Keratinocyte (primary cell): ENCODE measurements around the gene ADCK1.

Experiments
- EZH2 ChIP-seq: IDR thresholded peaks from one replicate; pipeline ENCODE4 v1.6.1; 2012; ENCODE audit warnings: inconsistent platforms, mild to moderate bottlenecking, low read length, moderate library complexity
- TF ChIP-seq, protein P1 (sequence below), 3 experiments: IDR thresholded peaks in 1 of 3; conservative IDR thresholded peaks in 1 of 3; optimal IDR thresholded peaks in 1 of 3; 2 replicates in 2 of 3; 3 replicates in 1 of 3; pipeline versions ENCODE3 to v1.5.1; 2011; ENCODE audit warnings: low read length in 3 of 3, mild to moderate bottlenecking in 3 of 3, moderate library complexity in 2 of 3, control low read depth in 1 of 3, inconsistent platforms in 1 of 3; ENCODE audit not compliant: insufficient read depth in 2 of 3; ENCODE audit errors: extremely low read depth in 1 of 3

- TF ChIP-seq, protein P1, sequence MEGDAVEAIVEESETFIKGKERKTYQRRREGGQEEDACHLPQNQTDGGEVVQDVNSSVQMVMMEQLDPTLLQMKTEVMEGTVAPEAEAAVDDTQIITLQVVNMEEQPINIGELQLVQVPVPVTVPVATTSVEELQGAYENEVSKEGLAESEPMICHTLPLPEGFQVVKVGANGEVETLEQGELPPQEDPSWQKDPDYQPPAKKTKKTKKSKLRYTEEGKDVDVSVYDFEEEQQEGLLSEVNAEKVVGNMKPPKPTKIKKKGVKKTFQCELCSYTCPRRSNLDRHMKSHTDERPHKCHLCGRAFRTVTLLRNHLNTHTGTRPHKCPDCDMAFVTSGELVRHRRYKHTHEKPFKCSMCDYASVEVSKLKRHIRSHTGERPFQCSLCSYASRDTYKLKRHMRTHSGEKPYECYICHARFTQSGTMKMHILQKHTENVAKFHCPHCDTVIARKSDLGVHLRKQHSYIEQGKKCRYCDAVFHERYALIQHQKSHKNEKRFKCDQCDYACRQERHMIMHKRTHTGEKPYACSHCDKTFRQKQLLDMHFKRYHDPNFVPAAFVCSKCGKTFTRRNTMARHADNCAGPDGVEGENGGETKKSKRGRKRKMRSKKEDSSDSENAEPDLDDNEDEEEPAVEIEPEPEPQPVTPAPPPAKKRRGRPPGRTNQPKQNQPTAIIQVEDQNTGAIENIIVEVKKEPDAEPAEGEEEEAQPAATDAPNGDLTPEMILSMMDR (optimal IDR thresholded peaks at IDR 0.05 in 1 of 3, IDR thresholded peaks at IDR 0.05 in 1 of 3, conservative IDR thresholded peaks at IDR 0.05 in 1 of 3; ENCODE audit: extremely low read depth in 1 of 3, insufficient read depth in 2 of 3, low read length in 3 of 3) = no peak
- TF ChIP-seq EZH2 = no peak
These were observed 179.3 kb downstream of the ADCK1 start for GRCh38 chr14:77979171-77979570.
